ENCODE measurements around the gene SPTAN1.
"Not testable (repeated sequence)": the region's sequence is repeated elsewhere in the genome, so short reads cannot be mapped to it uniquely, and the experiment has no call there.

DNA sequence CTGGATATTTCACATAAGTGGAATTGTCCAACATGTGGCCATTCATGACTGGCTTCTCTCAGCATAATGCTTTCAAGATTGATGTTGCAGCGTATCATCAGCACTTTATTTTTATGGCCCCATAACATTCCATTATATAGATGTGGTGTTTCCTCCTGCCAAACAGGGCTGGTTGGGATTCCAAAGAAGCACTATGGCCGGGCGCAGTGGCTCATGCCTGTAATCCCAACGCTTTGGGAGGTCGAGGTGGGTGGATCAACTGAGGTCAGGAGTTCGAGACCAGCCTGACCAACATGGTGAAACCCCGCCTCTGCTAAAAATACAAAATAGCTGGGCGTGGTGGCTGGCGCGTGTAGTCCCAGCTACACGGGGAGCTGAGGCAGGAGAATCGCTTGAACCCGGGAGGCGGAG lies 49.0 kb upstream of the SPTAN1 start:
- not testable (repeated sequence) for TF ChIP-seq POLR2AphosphoS5 (IDR thresholded peaks at IDR 0.05; ENCODE audit: low read depth); EZH2 (IDR thresholded peaks at IDR 0.05; ENCODE audit: low read depth, unreplicated experiment); REST (IDR thresholded peaks at IDR 0.05; ENCODE audit: unreplicated experiment); JUNB (IDR thresholded peaks at IDR 0.05; ENCODE audit: unreplicated experiment); EZH2phosphoT487 (IDR thresholded peaks at IDR 0.05; ENCODE audit: unreplicated experiment)
- TF ChIP-seq, protein P1, sequence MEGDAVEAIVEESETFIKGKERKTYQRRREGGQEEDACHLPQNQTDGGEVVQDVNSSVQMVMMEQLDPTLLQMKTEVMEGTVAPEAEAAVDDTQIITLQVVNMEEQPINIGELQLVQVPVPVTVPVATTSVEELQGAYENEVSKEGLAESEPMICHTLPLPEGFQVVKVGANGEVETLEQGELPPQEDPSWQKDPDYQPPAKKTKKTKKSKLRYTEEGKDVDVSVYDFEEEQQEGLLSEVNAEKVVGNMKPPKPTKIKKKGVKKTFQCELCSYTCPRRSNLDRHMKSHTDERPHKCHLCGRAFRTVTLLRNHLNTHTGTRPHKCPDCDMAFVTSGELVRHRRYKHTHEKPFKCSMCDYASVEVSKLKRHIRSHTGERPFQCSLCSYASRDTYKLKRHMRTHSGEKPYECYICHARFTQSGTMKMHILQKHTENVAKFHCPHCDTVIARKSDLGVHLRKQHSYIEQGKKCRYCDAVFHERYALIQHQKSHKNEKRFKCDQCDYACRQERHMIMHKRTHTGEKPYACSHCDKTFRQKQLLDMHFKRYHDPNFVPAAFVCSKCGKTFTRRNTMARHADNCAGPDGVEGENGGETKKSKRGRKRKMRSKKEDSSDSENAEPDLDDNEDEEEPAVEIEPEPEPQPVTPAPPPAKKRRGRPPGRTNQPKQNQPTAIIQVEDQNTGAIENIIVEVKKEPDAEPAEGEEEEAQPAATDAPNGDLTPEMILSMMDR (conservative IDR thresholded peaks at IDR 0.05; ENCODE audit: low read depth in 2 of 2) = not testable (repeated sequence)
